Measurements from ENCODE around the gene HAUS3. TPM values are rescaled to one million over a fixed set of nuclear protein-coding genes. Genes with fewer than 3 reads are reported as not detected.

The HAUS3 gene
- polyA plus RNA-seq, 3 donors: 4.4 to 5.5 (median 5.0) TPM

- Mint-ChIP-seq H3K9me3 (peaks cover 0 to 3% (median 0%) of the 10 kb centered on the region in 7 donors), H3K27ac (no peak overlapping the region), H3K36me3 (no peaks in the 10 kb centered on the region), H3K4me3 (no peak overlapping the region), H3K4me1 (peaks cover 11% of the 10 kb centered on the region), H3K27me3 (ENCODE audit: low read depth in 3 of 3) (peaks cover 0 to 6% (median 6%) of the 10 kb centered on the region in 3 donors)
- H3K27me3 ChIP-seq (ENCODE audit: control insufficient read depth in 2 of 2, insufficient read depth in 2 of 2, low read length in 2 of 2): no peaks in the 10 kb centered on the region
- H2AFZ ChIP-seq (ENCODE audit: insufficient read depth, low read depth, low read length, poor library complexity, severe bottlenecking): no peak overlapping the region
- H3K4me2 ChIP-seq (replicated peaks; ENCODE audit: extremely low read depth, low read length, poor library complexity, severe bottlenecking): no peak overlapping the region
- H3K27ac ChIP-seq (ENCODE audit: low read depth in 1 of 2, low read length in 2 of 2): no peak overlapping the region
- no peaks in the 10 kb centered on the region for H3K79me2 ChIP-seq (ENCODE audit: insufficient read depth, low read length)
- no peak overlapping the region for H3K4me3 ChIP-seq (replicated peaks in 1 of 3; ENCODE audit: low read depth in 2 of 3, low read length in 3 of 3)
- no peak for TF ChIP-seq CTCF (IDR thresholded peaks at IDR 0.05)
- H3K9ac ChIP-seq (ENCODE audit: insufficient read depth, low read length, poor library complexity, severe bottlenecking): no peak overlapping the region
- intact Hi-C loops (cut with micrococcal nuclease): no loop called here
- H3K4me1 ChIP-seq (ENCODE audit: control insufficient read depth in 1 of 2, insufficient read depth in 2 of 2, low read length in 2 of 2): no peaks in the 10 kb centered on the region
- no peaks in the 10 kb centered on the region for H4K20me1 ChIP-seq (ENCODE audit: insufficient read depth, low read length)
- H3K9me3 ChIP-seq (replicated peaks in 1 of 2; ENCODE audit: control insufficient read depth in 1 of 2, insufficient read depth in 1 of 2, low read length in 2 of 2): no peaks in the 10 kb centered on the region
- DNase-seq: no peak
- no peaks in the 10 kb centered on the region for H3K36me3 ChIP-seq (replicated peaks in 1 of 2; ENCODE audit: control insufficient read depth in 1 of 2, insufficient read depth in 2 of 2, low read length in 2 of 2)
- WGBS (ENCODE audit: insufficient coverage): 81% methylated on average over 4 of the region's 13 CpGs
Observed at GRCh38 chr4:2280531-2281300, 38.8 kb upstream of the HAUS3 start.

DNA sequence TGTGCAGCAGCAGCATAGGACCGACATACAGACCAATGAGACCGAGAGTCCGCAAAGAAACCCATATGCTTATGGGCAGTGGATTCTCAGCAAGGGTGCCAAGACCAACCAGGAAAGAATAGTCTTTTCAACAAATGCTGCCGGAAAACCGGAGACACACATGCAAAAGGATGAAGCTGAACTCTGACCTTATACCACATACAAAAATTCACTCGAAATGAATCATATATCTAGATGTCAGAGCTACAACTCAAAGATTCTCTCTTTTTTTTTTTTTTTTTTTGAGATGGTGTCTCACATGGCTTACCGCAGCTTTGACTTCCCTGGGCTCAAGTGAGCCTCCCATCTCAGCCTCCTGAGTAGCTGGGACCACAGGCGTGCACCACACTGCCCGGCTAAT is 36.0 kb upstream of the HAUS3 start:
- Histone ChIP-seq H3K79me2 (ENCODE audit: insufficient read depth, low read length) (no peaks in the 10 kb centered on the region), H2AFZ (ENCODE audit: insufficient read depth, low read depth, low read length, poor library complexity, severe bottlenecking) (no peak overlapping the region), H3K4me3 (replicated peaks in 1 of 3; ENCODE audit: low read depth in 2 of 3, low read length in 3 of 3) (no peak overlapping the region), H3K4me1 (ENCODE audit: control insufficient read depth in 1 of 2, insufficient read depth in 2 of 2, low read length in 2 of 2) (no peaks in the 10 kb centered on the region), H3K27ac (ENCODE audit: low read depth in 1 of 2, low read length in 2 of 2) (no peak overlapping the region), H3K9ac (ENCODE audit: insufficient read depth, low read length, poor library complexity, severe bottlenecking) (no peak overlapping the region), H3K36me3 (replicated peaks in 1 of 2; ENCODE audit: control insufficient read depth in 1 of 2, insufficient read depth in 2 of 2, low read length in 2 of 2) (no peaks in the 10 kb centered on the region), H3K27me3 (ENCODE audit: control insufficient read depth in 2 of 2, insufficient read depth in 2 of 2, low read length in 2 of 2) (no peaks in the 10 kb centered on the region), H4K20me1 (ENCODE audit: insufficient read depth, low read length) (no peaks in the 10 kb centered on the region), H3K9me3 (replicated peaks in 1 of 2; ENCODE audit: control insufficient read depth in 1 of 2, insufficient read depth in 1 of 2, low read length in 2 of 2) (no peaks in the 10 kb centered on the region), H3K4me2 (replicated peaks; ENCODE audit: extremely low read depth, low read length, poor library complexity, severe bottlenecking) (no peak overlapping the region)
- intact Hi-C loops (cut with micrococcal nuclease): no loop called here
- WGBS (ENCODE audit: insufficient coverage): 97% methylated on average over 9 of the region's 9 CpGs
- Mint-ChIP-seq H3K27ac (no peak overlapping the region), H3K4me1 (peaks cover 9% of the 10 kb centered on the region), H3K9me3 (peaks cover 0 to 3% (median 0%) of the 10 kb centered on the region in 7 donors), H3K36me3 (no peaks in the 10 kb centered on the region), H3K27me3 (ENCODE audit: low read depth in 3 of 3) (peaks cover 0 to 7% (median 6%) of the 10 kb centered on the region in 3 donors), H3K4me3 (no peak overlapping the region)
- TF ChIP-seq CTCF (IDR thresholded peaks at IDR 0.05): no peak
- no peak for DNase-seq
